PFSK-1 (cell line): ENCODE data around the gene SNX30.

Experiments used
- FOXP2 ChIP-seq: optimal IDR thresholded peaks from 2 replicates; pipeline ENCODE3; 2011; ENCODE audit warnings: borderline replicate concordance, control low read depth, inconsistent platforms; ENCODE audit not compliant: insufficient read depth; ENCODE audit errors: extremely low read length, extremely low read depth
- POLR2AphosphoS5 ChIP-seq: IDR thresholded peaks from 2 replicates; pipeline ENCODE4 v1.6.1; 2012; ENCODE audit warnings: low read depth, mild to moderate bottlenecking, control low read depth, low read length, moderate library complexity
- REST ChIP-seq, 2 experiments: IDR thresholded peaks; 2 replicates each; pipeline versions ENCODE4 v1.6.1 to v1.8.0; 2011 to 2012; ENCODE audit warnings: low read depth in 2 of 2, low read length in 2 of 2, control low read depth in 1 of 2, inconsistent platforms in 1 of 2, mild to moderate bottlenecking in 1 of 2, moderate library complexity in 1 of 2; ENCODE audit not compliant: insufficient read depth in 1 of 2
- SIN3A ChIP-seq: IDR thresholded peaks from 2 replicates; pipeline ENCODE4 v1.6.1; 2012; ENCODE audit warnings: mild to moderate bottlenecking, low read length, moderate library complexity, borderline replicate concordance; ENCODE audit not compliant: insufficient read depth
- TAF1 ChIP-seq: IDR thresholded peaks from 2 replicates; pipeline ENCODE4 v1.6.1; 2012; ENCODE audit warnings: low read length, control low read depth, borderline replicate concordance; ENCODE audit not compliant: insufficient read depth

SNX30 gene

GRCh38 chr9:112743216-112743836, 7.2 kb upstream of the SNX30 start:
- no peak for TF ChIP-seq REST (IDR thresholded peaks at IDR 0.05; ENCODE audit: insufficient read depth in 1 of 2, low read depth in 2 of 2, low read length in 2 of 2)
- TF ChIP-seq FOXP2, result no peak

- TF ChIP-seq REST (IDR thresholded peaks at IDR 0.05; ENCODE audit: insufficient read depth in 1 of 2, low read depth in 2 of 2, low read length in 2 of 2) (no peak), SIN3A (no peak), TAF1 (no peak)
Observed at GRCh38 chr9:112744177-112744576, 6.4 kb upstream of the SNX30 start.

GRCh38 chr9:112747094-112747493, 3.5 kb upstream of the SNX30 start:
- TF ChIP-seq FOXP2 (no peak), POLR2AphosphoS5 (no peak), TAF1 (no peak), REST (IDR thresholded peaks at IDR 0.05; ENCODE audit: insufficient read depth in 1 of 2, low read depth in 2 of 2, low read length in 2 of 2) (no peak)

GRCh38 chr9:112750764-112751055, 150 bp downstream of the SNX30 start:
- TF ChIP-seq FOXP2, result peak; percentile 1
- no peak for TF ChIP-seq TAF1

GRCh38 chr9:112751056-112751795, 666 bp downstream of the SNX30 start:
- TF ChIP-seq REST (IDR thresholded peaks at IDR 0.05; ENCODE audit: insufficient read depth in 1 of 2, low read depth in 2 of 2, low read length in 2 of 2) (no peak), POLR2AphosphoS5 (no peak), SIN3A (0 out of 2 replicates have a peak, but pooled peaks have one; percentile 44), TAF1 (0 out of 2 replicates have a peak, but pooled peaks have one; percentile 37), FOXP2 (no peak)
